Lung (tissue), 12 donors: ENCODE results near the gene C19orf47. TPM values are rescaled to one million over a fixed set of nuclear protein-coding genes. Genes with fewer than 3 reads are reported as not detected.

ENCODE experiments used
- ATAC-seq: fragments of 200-7000 bp; cut with Tn5 transposase; one replicate; pipeline ENCODE4 v1.9.1; 2020; ENCODE audit warnings: moderate number of reproducible peaks; ENCODE audit not compliant: insufficient read depth, low FRiP score
- DNase-seq, 3 donors: peaks; one replicate each; pipeline ENCODE4 v3.0.0-alpha.2; 2013 to 2017
- H3K27ac ChIP-seq, 2 donors: one replicate each; pipeline ENCODE4 v1.5.1; 2013; ENCODE audit warnings: mild to moderate bottlenecking in 2 of 2, moderate library complexity in 2 of 2, control low read depth in 1 of 2, inconsistent platforms in 1 of 2, low read depth in 1 of 2, low read length in 1 of 2
- H3K27me3 ChIP-seq, 3 donors: one replicate each; pipeline ENCODE4 v1.5.1; 2013; ENCODE audit warnings: low read length in 2 of 3; ENCODE audit not compliant: control insufficient read depth in 3 of 3, insufficient read depth in 3 of 3
- H3K36me3 ChIP-seq, 4 donors: one replicate each; pipeline ENCODE4 v1.5.1; 2013; ENCODE audit warnings: low read length in 4 of 4, mild to moderate bottlenecking in 1 of 4, moderate library complexity in 1 of 4; ENCODE audit not compliant: control insufficient read depth in 4 of 4, insufficient read depth in 4 of 4
- H3K4me1 ChIP-seq, 5 donors: one replicate each; pipeline ENCODE4 v1.5.1; 2013; ENCODE audit warnings: low read length in 5 of 5, mild to moderate bottlenecking in 2 of 5, moderate library complexity in 1 of 5; ENCODE audit not compliant: control insufficient read depth in 5 of 5, insufficient read depth in 5 of 5
- H3K4me3 ChIP-seq: one replicate; pipeline ENCODE4 v1.5.1; 2013; ENCODE audit warnings: mild to moderate bottlenecking, control low read depth, moderate library complexity
- H3K9ac ChIP-seq, 2 donors: one replicate each; pipeline ENCODE4 v1.5.1; 2013; ENCODE audit warnings: low read length in 2 of 2, control low read depth in 1 of 2; ENCODE audit not compliant: insufficient read depth in 1 of 2
- H3K9me3 ChIP-seq, 4 donors: one replicate each; pipeline ENCODE4 v1.5.1; 2013; ENCODE audit warnings: low read length in 3 of 4, mild to moderate bottlenecking in 1 of 4, moderate library complexity in 1 of 4; ENCODE audit not compliant: control insufficient read depth in 4 of 4, insufficient read depth in 3 of 4
- CTCF ChIP-seq: IDR thresholded peaks from 2 replicates; pipeline ENCODE4 v1.5.1; 2012; ENCODE audit warnings: mild to moderate bottlenecking; ENCODE audit errors: control extremely low read depth, extremely low read depth
- WGBS, 2 donors: extraction: QIAGEN DNeasy Blood & Tissue Kit; methylation state at CpG; one replicate each; pipeline ENCODE4 v1.1.7; 2013; 5-methylcytosine and 5-hydroxymethylcytosine counted together
- polyA plus RNA-seq, 2 donors: library from polyadenylated mRNA; stranded (reverse); fragments of 200-250 nt; gene quantifications; one replicate each; pipeline ENCODE4 v1.2.1, GENCODE V29; 2013
- total RNA-seq, 2 donors: library from RNA; depleted of rRNA in 1 of 2; stranded (reverse); fragments of >200 nt in 1 of 2; gene quantifications; one replicate each; pipeline ENCODE4 v1.2.1, GENCODE V29; 2014 to 2021
- donor health status: control.
- donor health status: control.
- donor health status: Bipolar disorder and iron deficiency.
- donor health status: healthy.
- donor health status: DM: yes; HTN: yes; CAD: no.

Gene C19orf47
- total and polyA plus RNA-seq, 4 donors, result 9.8 to 26.3 (median 14.9) TPM

GRCh38 chr19:40317338-40317737, 30.9 kb downstream of the C19orf47 start:
- Histone ChIP-seq H3K9me3 (no peaks in the 10 kb centered on the region), H3K4me1 (peaks cover 0 to 8% (median 0%) of the 10 kb centered on the region in 5 donors), H3K27me3 (no peaks in the 10 kb centered on the region), H3K9ac (no peak overlapping the region), H3K4me3 (no peak overlapping the region), H3K36me3 (peaks cover 0 to 27% (median 7%) of the 10 kb centered on the region in 4 donors), H3K27ac (no peak overlapping the region)
- WGBS, 2 donors, result 91 to 95% methylated on average over 7 of the region's 7 CpGs
- ATAC-seq (no peak), DNase-seq (no peak)
- no peak for TF ChIP-seq CTCF

GRCh38 chr19:40315812-40316470, 32.3 kb downstream of the C19orf47 start:
- Histone ChIP-seq H3K9me3 (no peaks in the 10 kb centered on the region), H3K27me3 (no peaks in the 10 kb centered on the region), H3K36me3 (peaks cover 0 to 13% (median 0%) of the 10 kb centered on the region in 4 donors), H3K4me1 (peaks cover 0 to 8% (median 0%) of the 10 kb centered on the region in 5 donors), H3K9ac (no peak overlapping the region), H3K27ac (no peak overlapping the region), H3K4me3 (no peak overlapping the region)
- no peak for TF ChIP-seq CTCF
- no peak for ATAC-seq
- peak in 2 of 3 donors; percentile 10 to 18 for DNase-seq
- 90 to 91% methylated on average over 5 of the region's 5 CpGs for WGBS, 2 donors

DNA sequence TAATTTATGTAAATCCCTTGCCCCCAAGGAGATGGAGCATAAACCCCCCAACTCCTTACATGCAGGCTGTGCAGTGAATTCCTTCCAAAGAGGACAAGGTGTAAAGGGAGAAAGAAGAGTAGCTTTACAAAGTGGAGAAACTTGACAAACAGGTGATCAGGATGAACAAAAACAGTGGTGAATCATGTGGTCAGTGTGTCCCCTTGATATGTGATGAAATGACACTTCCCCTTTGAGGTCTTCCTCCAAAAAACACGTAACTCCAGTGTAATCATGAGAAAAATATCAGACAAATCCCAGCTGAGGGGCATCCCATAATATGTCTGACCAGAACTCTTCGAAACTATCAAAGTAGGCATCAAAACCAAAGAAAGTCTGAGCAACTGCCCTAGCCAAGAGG, 33.5 kb downstream of the C19orf47 start:
- H3K4me3 ChIP-seq, result no peak overlapping the region
- H3K36me3 ChIP-seq, result peaks cover 0 to 7% (median 0%) of the 10 kb centered on the region in 4 donors
- H3K4me1 ChIP-seq, result peaks cover 0 to 8% (median 0%) of the 10 kb centered on the region in 5 donors
- ATAC-seq, result no peak
- H3K9me3 ChIP-seq, result no peaks in the 10 kb centered on the region
- no peak overlapping the region for H3K9ac ChIP-seq
- WGBS, 2 donors, result 45 to 66% methylated on average over 2 of the region's 2 CpGs
- H3K27me3 ChIP-seq, result no peaks in the 10 kb centered on the region
- no peak overlapping the region for H3K27ac ChIP-seq
- TF ChIP-seq CTCF, result no peak
- DNase-seq, result no peak
